Amniotic epithelial cell (primary cell): ENCODE measurements around the gene STXBP1.

Experiments
- DNase-seq: peaks from one replicate; pipeline ENCODE4 v3.0.0-alpha.2; 2010; ENCODE audit warnings: low read depth

STXBP1 gene

DNA sequence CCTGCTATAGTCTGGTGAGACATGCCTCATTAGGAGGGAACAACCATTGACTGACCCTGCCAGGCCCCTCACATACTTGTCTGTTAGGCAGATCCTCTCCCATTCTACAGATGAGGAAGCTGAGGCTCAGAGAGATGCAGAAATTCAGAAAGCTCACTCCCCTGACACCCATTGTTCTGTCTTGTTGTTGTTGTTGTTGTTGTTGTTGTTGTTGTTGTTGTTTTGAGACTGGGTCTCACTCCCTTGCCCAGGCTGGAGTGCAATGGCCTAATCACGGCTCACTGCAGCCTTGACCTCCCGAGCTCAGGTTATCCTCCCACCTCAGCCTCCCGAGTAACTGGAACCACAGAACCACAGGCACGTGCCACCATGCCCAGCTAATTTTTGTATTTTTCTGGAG is 81.6 kb downstream of the STXBP1 start:
- no peak for DNase-seq

DNA sequence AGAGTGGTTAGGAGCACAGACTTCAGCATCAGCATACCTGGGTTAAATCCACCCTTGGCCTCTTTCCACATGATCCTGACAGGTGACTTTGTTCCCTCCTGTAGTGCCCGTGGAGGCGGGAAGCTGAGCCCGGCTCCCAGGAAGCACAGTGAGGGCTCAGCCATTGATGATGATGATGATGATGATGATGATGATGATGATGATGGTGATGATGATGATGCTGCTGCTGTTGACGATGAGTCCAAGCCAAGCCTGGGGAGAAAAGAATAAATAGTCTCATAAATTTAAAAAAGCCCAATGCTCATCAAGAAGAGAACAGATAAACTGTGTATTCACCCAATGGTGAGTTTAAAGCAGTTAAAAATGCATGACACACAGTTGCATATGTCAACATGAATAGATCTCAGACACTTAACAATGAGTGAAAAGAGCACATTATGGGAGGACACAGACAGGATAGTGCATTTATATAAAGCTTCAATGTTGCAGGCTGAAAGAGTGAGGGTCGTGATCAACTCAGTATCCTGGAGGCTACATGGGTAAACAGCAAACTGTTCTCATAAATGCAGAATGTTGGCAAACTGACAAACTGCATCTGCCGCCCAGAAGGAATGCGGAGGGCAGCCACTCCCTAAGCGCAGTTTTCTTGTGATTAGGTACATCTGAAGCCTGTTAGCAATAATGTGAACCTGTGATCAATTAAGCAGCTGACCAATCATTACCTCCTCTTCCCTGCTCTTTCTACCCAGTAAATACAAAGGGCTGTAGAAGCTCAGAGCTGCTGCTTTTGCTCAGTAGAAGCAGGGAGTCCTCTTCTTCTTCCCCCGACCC is 83.0 kb downstream of the STXBP1 start:
- DNase-seq, result no peak

DNA sequence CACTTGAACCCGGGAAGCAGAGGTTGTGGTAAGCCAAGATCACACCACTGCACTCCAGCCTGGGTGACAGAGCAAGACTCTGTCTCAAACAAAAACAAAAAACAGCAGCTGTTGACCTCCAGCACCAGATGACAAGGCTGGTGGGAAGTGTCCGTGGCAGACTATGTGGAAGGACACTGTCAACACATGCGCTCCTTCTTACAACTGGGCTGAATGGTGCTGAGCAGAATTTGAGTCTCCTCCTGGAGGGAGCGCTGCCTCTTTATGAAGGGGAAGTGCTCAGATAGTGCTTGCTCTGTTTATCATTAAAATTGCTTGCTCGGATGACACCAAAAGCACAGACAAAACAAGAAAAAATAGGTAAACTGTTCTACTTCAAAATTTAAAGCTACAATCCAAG is 85.5 kb downstream of the STXBP1 start:
- DNase-seq, result no peak

DNA sequence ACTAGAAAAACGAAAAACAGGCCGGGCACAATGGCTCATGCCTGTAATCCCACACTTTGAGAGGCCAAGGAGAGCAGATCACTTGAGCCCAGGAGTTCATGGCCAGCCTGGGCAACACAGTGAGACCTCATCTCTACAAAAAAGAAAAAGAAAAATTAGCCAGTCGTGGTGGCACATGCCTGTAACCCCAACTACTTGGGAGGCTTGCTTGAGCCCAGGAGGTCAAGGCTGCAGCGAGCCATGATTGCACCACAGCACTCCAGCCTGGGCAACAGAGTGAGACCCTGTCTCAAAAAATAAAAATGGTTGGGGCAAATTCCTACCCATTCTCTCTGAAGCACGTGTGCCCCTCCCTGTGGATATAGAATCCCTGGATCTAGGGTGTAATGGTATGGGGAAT is 86.3 kb downstream of the STXBP1 start:
- DNase-seq, result no peak

DNA sequence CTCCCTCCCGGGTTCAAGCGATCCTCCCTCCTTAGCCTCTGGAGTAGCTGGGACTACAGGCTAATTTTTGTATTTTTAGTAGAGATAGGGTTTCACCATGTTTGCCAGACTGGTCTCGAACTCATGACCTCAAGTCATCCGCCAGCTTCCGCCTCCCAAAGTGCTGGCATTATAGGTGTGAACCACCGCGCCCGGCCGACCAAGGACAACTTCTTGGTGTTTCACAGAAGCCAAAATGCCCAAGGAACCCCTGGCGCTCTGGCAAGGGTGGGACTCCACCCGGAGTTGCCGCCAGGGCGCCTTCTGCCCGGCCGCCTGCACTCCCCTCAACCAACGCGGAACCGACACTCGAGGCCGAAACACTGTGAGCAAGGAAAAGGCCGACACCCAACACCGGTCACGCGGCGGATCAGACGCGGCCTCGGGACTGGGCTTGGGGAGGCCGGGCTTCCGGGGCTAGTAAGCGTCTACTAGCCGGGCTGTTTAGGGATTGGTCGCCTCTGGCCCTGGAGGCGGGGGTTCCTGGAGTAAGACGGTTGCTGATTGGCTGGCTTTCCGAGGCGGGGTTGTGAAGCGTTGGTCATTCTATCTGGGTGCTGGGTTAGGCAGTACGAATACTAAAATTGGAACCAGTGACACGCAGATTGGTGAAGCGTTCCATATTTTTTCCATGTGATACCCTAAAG is 87.1 kb downstream of the STXBP1 start:
- DNase-seq, result peak; percentile 96

DNA sequence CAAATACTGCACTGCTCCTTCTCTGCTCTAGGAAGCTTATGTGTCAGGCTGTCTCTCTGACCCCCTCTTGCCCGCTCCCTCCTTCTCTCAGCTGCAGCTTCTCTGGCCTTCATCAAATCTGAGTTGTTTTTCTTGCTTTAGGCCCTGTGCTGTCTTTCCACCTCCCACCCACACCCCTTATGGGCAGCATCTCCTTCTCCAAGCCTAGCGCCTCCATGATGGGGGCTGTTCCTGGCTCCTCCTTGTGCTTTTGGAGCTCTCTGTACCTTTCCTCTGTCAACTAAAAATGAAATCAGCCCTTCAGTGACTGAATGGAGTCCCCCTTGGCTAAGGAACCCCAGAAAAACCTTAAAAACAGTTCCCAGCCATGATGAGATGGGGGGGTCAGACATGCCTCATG is 88.1 kb downstream of the STXBP1 start:
- DNase-seq, result no peak

DNA sequence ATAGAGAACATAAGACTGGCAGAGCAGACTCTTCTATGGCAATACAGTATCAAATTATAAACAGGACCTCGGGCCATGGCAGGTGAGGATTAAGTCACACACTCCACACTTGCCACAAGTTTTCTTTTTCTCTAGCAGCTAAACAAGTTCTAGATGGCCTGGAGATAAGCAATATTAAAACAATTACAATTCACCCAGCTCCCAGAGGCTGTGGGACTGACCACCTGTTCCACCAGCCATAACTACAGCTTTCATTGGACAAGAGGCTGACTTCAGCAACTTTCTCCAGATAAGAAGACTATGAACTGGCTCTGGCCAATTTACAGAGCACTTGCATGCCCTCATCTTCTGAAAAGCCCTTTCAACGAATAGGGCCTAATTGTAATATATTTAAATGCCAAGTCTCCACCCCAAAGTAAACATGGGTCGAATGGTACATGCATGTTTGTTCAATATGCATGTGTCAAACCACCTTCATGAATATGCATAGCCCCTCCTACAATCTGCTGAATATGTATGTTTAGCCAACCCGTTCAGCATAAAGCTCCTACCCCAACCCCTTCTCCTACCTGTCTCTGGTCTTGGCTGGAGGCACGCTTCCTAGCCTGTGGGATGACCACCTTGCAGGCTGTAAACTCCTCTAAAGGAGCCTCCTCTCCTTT is 88.6 kb downstream of the STXBP1 start:
- no peak for DNase-seq

DNA sequence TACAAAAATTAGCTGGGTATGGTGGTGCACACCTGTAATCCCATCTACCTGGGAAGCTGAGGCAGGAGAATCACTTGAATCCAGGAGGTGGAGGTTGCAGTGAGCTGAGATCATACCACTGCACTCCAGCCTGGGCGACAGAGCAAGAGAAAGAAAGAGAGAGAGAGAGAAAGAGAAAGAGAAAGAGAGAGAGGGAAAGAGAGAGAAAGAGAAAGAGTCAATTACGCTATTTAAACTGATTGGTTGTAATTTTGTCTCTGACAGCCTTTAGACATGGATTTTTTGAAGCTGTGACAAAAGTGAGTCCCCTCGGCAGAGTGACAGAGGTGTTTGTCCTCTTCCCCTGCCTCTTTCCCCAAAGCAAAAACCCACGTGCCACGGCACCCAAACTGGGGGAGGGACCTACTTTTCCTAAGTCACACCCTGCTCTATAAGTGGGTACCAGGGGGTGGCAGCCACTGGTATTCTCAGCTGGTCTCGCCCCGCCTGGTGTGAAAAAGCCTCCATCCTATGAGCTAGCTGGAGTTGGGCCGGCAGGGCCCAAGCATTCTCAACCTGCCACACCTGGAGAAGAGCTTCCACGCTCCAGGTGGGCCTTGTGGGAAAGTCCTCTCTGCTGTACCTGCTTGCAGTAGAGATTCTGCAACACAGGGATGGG is 91.3 kb downstream of the STXBP1 start:
- no peak for DNase-seq

DNA sequence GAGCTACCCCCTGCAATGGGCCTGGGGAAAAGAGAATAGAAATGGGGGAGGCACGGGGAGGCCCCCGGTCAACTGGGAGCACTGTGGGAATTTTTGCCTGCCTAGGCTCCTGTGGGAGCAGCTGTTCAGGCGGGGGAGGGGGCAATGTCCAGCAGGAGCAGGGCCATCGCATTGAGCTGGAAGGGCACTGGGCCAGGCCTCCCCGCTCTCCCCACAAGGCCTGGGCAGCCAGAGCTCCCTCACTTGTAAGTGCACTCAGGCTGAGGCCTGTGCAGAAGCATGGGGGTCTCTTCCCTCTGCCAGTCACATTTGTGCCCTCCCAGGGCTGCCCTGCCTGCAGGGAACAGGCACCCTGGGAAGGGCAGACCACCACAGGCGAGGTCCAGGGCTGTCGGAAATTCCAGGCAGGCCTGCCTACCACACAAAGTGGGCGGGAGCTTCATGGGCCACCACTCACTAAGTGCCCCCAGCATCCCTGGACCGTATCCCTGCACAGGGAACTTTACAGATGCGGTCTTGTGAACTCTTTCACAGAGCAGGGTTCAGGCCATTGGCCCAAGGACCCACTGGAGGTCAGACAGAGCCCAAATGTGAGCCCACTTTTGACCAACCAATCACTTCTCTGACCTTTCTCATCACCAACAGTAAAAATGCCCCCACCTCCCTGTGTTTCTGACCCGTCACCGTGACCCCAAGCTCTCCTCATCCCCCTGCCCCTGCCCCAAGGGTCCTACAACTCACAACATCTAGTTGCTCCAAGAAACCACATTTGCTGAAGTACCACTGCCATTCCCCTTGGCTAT is 93.7 kb downstream of the STXBP1 start:
- DNase-seq, result no peak

DNA sequence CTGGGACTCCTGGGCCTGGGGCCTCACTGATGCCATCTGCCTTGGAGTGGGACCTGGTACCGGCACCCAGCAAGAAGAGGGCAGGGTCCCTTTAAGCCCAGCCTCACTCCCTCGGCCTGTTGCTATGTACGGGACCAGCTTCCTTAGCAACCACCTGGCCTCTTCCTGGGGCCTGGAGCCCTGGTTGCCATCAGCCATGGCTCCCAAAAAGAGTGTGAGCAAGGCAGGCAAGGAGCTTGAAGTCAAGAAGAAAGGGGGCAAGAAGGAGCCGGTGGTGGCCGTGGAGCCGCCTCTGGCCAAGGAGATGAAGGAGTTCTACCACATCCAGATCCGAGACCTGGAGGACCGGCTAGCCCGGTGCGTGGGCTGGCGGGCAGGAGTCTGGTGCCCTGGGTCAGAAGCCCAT is 94.8 kb downstream of the STXBP1 start, which contains the start of gene CFAP157:
TSS of gene CFAP157 (plus strand) at position 153 of the 406 bp plus-strand sequence. CDS start at position 197, 44 bp downstream.
- DNase-seq, result no peak

DNA sequence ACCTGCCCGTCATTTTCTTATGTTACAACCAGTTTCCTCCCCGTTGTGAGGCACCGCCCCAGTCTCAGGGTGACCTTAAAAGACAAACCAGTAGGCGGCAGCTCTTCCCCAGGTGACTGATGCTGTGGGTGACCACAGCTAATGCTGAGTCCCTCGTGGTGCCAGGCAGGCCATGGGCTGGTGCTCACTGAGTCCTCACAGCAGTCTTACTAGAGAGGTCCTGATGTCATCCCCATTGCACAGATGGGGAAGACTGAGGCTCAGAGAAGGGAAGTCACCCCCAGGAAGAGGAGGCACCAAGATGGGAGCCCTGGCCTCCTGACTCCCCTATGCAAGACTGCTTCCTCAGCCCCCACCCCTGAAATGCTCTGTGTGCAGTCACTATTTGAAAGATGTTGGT is 95.7 kb downstream of the STXBP1 start:
- no peak for DNase-seq

DNA sequence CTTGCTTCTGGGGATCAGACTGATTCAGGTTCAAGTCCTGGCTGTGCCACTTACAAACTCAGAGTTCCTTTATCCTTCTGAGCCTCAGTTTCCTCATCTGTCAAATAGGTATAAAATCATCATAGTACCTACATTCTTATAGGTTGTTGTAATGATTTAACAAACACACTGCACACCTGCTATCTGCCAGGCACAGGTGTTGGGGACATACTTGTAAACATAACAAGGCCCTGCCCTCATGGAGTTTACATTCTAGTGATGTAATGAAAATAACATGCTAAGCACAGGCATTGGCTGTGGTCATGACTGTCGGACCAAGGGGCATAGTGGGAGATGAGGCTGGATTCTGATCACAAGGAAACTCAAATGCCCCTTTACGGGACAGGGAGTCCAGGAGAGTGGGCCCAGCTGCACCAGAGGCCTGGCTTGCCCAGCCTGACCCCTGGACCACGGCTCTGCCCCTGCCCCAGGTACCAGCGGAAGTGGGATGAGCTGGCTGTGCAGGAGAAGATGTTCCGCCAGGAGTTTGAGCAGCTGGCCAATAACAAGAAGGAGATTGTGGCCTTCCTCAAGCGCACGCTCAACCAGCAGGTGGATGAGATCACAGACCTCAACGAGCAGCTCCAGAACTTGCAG is 97.0 kb downstream of the STXBP1 start:
- DNase-seq, result no peak

DNA sequence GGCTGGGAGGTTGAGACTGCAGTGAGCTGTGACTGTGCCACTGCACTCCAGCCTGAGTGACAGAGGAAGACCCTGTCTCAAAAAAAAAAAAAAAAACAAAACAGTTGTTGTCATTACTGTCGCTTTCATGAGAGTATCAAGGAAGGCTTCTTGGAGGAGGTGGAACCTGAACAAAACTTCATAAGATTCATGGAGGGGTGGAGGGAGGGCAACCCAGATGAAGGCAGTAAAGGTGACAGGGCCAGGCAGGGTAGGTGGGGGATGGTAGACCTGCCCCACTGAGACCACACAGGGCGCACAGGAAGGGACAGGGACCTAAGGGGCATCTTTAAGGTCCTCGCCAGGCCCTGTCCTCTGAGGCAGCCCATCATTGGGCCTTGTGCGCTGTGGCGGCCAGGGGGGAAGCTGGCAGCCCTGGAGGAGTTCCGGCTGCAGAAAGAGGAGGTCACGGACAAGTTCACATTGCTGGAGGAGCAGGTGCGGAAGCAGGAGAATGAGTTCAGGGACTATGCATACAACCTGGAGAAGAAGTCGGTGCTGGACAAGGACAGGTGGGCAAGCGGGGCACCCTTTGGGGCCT is 98.2 kb downstream of the STXBP1 start:
- no peak for DNase-seq

DNA sequence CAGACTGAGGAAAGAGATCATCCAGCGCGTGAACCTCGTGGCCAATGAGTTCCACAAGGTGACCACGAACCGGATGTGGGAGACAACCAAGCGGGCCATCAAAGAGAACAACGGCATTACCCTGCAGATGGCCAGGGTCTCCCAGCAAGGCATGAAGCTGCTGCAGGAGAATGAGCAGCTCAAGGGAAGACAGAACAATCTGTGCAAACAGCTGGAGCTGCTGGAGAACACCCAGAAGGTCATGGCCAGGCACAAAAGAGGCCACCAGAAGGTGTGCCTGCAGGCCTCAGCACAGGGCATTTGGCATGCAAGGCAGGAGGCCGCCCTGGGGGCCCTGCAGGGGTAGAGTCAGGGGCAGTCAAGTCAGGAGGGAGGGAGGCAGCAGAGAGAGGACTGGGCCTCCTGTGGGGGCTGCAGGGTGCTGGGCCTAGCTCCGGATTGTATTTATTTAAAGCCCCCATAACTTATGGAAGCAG is 99.2 kb downstream of the STXBP1 start:
- no peak for DNase-seq

DNA sequence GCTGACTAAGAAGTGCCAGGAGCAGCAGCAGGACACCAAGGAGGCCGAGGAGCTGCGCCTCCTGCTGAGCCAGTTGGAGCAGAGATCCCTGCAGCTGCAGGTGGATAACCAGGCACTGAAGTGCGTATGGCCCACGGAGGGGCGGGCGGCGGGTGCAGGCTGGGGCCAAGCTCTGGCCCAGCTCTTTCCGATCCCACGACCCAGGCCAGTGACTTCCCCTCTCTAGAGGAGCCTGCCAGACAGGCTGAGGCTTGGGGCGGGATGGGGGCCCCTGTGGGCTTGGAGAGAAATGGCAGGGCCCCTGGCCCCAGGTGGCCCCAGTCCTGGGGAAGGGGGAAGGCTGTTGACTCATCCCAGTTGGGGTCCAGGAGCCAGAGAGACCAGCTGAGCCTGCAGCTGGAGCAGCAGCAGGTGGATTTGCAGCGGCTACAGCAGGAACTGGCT is 99.8 kb downstream of the STXBP1 start:
- no peak for DNase-seq

DNA sequence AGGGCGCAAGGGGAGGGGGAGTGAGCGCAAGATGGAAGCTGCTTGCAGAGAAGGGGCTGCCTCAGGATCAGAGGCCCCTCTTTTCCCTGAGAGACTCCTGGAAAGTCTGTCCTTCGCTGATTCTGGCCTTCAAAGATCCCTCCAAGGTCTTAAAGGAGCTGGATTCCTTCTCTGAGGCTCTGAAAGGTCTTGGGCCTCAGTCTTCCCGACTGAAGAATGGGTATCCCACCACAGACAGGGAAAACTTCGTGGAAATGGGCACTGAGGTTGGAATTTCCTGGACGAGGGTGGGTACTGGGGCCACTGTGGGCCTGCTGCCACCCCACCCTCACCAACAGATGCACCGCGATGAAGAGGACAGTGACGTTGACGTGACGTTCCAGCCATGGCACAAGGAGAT is 100.3 kb downstream of the STXBP1 start:
- DNase-seq, result no peak

DNA sequence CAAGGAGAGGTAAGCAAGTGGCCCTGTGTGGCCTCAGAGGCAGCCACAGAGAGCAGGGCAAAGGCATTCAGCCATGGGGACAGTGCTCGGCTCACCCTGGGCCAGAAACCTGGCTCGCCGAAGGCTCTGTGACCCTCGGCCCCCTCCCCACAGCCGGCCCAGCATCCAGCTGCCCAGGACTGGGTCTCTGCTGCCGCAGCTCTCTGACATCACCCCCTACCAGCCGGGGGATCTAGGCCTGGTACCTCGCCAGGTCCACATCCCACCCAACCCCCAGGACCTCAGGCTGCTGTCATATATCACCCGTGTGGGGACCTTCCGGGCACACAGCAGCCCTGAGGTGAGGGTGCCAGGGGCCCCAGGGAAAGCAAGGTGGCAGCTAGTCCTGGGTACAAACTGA is 100.8 kb downstream of the STXBP1 start:
- no peak for DNase-seq

DNA sequence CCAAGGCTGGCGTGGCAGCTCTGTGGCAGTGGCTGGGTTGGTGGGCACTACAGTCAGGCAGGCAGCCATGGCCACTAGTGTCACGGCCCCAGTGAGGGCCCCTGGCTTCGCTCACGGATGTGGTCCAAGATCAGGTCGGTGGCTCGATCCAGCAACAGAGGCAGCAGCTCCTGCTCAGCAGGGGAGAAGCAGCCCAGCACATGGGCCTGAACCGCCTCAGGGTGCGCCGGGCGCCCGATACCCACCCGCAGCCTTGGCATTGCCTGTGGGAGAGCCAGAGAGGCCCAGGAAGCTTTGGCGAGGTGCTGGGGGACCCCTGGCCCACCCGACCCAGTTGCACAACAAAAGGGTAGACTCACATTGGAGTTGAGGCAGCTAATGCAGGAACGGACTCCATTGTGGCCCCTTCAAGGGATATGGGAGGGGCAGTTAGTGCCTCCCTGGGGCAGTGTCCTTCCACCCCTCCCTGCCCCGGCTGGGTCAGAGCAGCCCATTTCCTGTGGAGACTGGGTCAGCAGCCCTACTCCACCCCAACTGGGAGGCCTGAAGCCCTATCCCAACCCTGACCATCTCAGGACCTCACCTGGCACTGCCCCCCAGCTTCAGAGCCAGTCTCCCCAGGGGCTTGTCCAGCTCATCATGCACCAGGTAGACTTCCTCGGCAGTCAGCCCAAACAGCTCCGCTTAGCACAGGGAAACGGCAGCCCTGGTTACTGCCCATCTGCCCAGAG is 102.1 kb downstream of the STXBP1 start:
- DNase-seq, result no peak

DNA sequence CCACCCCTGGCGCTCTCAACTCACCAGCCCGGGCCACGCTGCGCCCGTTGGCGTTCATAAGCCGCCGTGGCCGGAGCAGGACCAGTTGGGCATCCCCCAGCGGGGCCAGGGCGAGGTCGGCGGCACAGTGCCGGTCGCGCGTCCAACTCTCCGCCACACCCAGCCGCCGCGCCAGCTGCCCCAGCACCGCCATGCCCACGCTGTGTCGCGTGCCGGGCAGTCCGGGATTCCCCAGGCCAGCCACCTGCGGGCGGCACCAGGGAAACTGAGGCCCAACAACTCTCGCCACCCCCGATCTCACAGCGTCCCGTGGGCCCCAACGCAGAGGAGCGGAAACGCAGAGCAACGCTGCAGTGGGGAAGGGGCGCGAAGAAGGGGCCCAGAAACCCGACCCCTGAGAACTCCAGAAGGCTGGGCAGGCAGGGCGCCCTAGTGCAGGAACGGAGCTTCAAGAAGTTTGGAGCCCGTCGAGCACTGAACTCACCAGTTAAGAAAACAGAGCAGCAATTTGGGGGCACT is 102.9 kb downstream of the STXBP1 start:
- no peak for DNase-seq
